ENCODE measurements around the gene ATP5PO.

DNA sequence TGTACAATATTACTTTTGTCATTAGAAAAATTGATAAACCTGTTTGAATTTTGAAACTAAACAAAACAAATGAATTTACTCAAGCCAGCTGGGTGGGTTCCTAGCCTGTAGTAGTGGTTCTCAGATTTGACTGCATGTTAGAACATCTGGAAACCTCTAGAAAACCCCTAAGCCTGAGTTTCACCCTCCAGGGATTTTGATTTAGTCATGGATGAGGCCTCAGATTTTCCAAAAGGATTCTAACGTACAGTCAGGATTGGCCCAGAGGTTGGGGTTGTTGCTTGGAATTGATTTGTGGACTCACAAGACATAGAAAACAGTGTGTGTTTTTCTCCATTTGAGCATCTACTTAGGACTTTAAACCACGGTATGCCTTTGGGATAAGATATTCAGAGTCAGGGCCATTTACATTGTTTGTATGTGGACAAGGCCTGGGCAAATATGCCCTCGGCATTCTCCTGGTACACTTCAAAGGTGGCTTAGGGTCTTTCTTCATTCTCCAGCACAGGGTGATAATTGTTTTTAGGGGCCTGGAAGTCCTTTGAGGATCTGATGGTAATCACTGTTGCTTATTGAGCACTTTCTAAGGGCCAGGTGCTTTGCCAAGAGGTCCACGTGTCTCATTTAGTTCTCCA lies 42.6 kb downstream of the ATP5PO start:
- TF ChIP-seq, protein P1, sequence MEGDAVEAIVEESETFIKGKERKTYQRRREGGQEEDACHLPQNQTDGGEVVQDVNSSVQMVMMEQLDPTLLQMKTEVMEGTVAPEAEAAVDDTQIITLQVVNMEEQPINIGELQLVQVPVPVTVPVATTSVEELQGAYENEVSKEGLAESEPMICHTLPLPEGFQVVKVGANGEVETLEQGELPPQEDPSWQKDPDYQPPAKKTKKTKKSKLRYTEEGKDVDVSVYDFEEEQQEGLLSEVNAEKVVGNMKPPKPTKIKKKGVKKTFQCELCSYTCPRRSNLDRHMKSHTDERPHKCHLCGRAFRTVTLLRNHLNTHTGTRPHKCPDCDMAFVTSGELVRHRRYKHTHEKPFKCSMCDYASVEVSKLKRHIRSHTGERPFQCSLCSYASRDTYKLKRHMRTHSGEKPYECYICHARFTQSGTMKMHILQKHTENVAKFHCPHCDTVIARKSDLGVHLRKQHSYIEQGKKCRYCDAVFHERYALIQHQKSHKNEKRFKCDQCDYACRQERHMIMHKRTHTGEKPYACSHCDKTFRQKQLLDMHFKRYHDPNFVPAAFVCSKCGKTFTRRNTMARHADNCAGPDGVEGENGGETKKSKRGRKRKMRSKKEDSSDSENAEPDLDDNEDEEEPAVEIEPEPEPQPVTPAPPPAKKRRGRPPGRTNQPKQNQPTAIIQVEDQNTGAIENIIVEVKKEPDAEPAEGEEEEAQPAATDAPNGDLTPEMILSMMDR (IDR thresholded peaks at IDR 0.05) = no peak
- no peak for TF ChIP-seq POLR2A (IDR thresholded peaks at IDR 0.05)
